ENCODE measurements around the gene HDDC3.
"Not testable (repeated sequence)": the region's sequence is repeated elsewhere in the genome, so short reads cannot be mapped to it uniquely, and the experiment has no call there.

Gene HDDC3

GRCh38 chr15:90929246-90930019, 2.9 kb downstream of the HDDC3 start:
- no peak for DNase-seq

- DNase-seq, result not testable (repeated sequence)
Observed at GRCh38 chr15:90928106-90928505, 4.2 kb downstream of the HDDC3 start.

- not testable (repeated sequence) for DNase-seq
Observed at GRCh38 chr15:90926766-90927165, 5.6 kb downstream of the HDDC3 start.

GRCh38 chr15:90924375-90924774, 8.0 kb downstream of the HDDC3 start:
- DNase-seq, result no peak

GRCh38 chr15:90922712-90923322, 9.5 kb downstream of the HDDC3 start:
- DNase-seq, result not testable (repeated sequence)

GRCh38 chr15:90921887-90922286, 10.5 kb downstream of the HDDC3 start:
- no peak for DNase-seq

GRCh38 chr15:90918835-90919234, 13.5 kb downstream of the HDDC3 start:
- DNase-seq, result no peak

GRCh38 chr15:90918034-90918788, 14.1 kb downstream of the HDDC3 start:
- DNase-seq, result no peak

- no peak for DNase-seq
Observed at GRCh38 chr15:90917569-90917968, 14.8 kb downstream of the HDDC3 start.

GRCh38 chr15:90916461-90916860, 15.9 kb downstream of the HDDC3 start:
- DNase-seq, result no peak

GRCh38 chr15:90915808-90916440, 16.4 kb downstream of the HDDC3 start:
- no peak for DNase-seq

- no peak for DNase-seq
Observed at GRCh38 chr15:90915216-90915807, 17.0 kb downstream of the HDDC3 start.

- no peak for DNase-seq
Observed at GRCh38 chr15:90914305-90915080, 17.9 kb downstream of the HDDC3 start.

GRCh38 chr15:90913398-90913944, 18.9 kb downstream of the HDDC3 start:
- DNase-seq, result no peak

GRCh38 chr15:90912770-90913075, 19.6 kb downstream of the HDDC3 start:
- no peak for DNase-seq

- DNase-seq, result no peak
Observed at GRCh38 chr15:90911906-90912769, 20.2 kb downstream of the HDDC3 start.

- no peak for DNase-seq
Observed at GRCh38 chr15:90911302-90911623, 21.1 kb downstream of the HDDC3 start.

GRCh38 chr15:90910441-90911301, 21.7 kb downstream of the HDDC3 start:
- DNase-seq, result no peak

- DNase-seq, result no peak
Observed at GRCh38 chr15:90909976-90910375, 22.4 kb downstream of the HDDC3 start.

GRCh38 chr15:90909449-90909848, 22.9 kb downstream of the HDDC3 start:
- DNase-seq, result not testable (repeated sequence)

Data from DMS79 (cell line).